Vagina (tissue), 2 donors: Measurements from ENCODE around the gene PIP5K1C. TPM values are rescaled to one million over a fixed set of nuclear protein-coding genes. Genes with fewer than 3 reads are reported as not detected.
A peak's percentile ranks its signal among the peaks of the same experiment; 100 is the strongest.

Experiments used
- DNase-seq, 2 donors: peaks; one replicate each; pipeline ENCODE4 v3.0.0-alpha.2; 2017; ENCODE audit errors: extremely low spot score in 2 of 2
- H3K27ac ChIP-seq: fragments of 200-600 bp; sonication (generic); one replicate; pipeline ENCODE4 v1.5.1; 2019
- H3K27me3 ChIP-seq: fragments of 200-600 bp; sonication (generic); one replicate; pipeline ENCODE4 v1.5.1; 2019
- H3K36me3 ChIP-seq, 2 donors: fragments of 200-600 bp; sonication (generic); one replicate each; pipeline ENCODE4 v1.5.1; 2017 to 2019
- H3K4me1 ChIP-seq: fragments of 200-600 bp; sonication (generic); one replicate; pipeline ENCODE4 v1.5.1; 2019
- H3K4me3 ChIP-seq, 2 donors: fragments of 200-600 bp; sonication (generic); 1 replicate in 1 of 2; 2 replicates in 1 of 2; pipeline ENCODE4 v1.5.1; 2016 to 2019
- H3K9me3 ChIP-seq: fragments of 200-600 bp; sonication (generic); one replicate; pipeline ENCODE4 v1.5.1; 2019
- POLR2A ChIP-seq, 2 donors: fragments of 450-650 bp; IDR thresholded peaks; one replicate each; pipeline ENCODE4 v1.6.1; 2017; ENCODE audit warnings: antibody characterized with exemption in 2 of 2, mild to moderate bottlenecking in 2 of 2, moderate library complexity in 2 of 2
- POLR2AphosphoS5 ChIP-seq, 2 donors: sonication (generic); formaldehyde crosslinking; IDR thresholded peaks; one replicate each; pipeline ENCODE4 v1.9.0; 2017; ENCODE audit warnings: antibody characterized with exemption in 2 of 2, mild to moderate bottlenecking in 2 of 2, low read depth in 1 of 2; ENCODE audit not compliant: insufficient read depth in 1 of 2
- intact Hi-C: fragments of 100-400 bp; cut with DNase I; formaldehyde crosslinking; loops from one replicate; pipeline ENCODE4 v1.15.1; 2023
- total RNA-seq: library from RNA; depleted of rRNA; stranded (reverse); fragments of >200 nt; gene quantifications from one replicate; pipeline ENCODE4 v1.2.3, GENCODE V29; 2016
- TF ChIP-seq, protein P1 (sequence below), 3 experiments: fragments of 450-650 bp in 2 of 3; fragments of 200-600 bp in 1 of 3; sonication (generic) in 1 of 3; IDR thresholded peaks; one replicate each; pipeline ENCODE4 v1.5.1; 2017 to 2019; ENCODE audit warnings: antibody characterized with exemption in 3 of 3, mild to moderate bottlenecking in 2 of 3, moderate library complexity in 2 of 3

The PIP5K1C gene
- total RNA-seq, 1 donor from 2014 or later: 24.1 TPM

DNA sequence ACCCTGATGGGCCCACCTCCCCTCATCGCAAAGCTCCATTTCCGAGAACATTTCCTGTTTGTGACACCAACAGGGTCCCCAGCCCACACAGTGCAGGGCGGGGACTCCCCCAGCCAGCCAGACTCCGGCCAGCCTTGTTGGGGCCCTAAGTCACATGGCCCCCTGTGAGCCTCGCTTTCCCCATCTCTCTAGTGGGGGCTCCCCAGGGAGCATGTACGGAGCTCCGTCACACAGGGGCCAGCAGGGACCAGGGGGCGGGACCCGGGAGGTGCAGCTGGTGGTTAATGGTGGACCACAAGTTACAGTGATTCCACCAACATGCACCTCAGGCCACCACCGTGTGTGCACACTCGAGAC is 95.3 kb downstream of the PIP5K1C start:
- H3K9me3 ChIP-seq: no peaks in the 10 kb centered on the region
- TF ChIP-seq, protein P1, sequence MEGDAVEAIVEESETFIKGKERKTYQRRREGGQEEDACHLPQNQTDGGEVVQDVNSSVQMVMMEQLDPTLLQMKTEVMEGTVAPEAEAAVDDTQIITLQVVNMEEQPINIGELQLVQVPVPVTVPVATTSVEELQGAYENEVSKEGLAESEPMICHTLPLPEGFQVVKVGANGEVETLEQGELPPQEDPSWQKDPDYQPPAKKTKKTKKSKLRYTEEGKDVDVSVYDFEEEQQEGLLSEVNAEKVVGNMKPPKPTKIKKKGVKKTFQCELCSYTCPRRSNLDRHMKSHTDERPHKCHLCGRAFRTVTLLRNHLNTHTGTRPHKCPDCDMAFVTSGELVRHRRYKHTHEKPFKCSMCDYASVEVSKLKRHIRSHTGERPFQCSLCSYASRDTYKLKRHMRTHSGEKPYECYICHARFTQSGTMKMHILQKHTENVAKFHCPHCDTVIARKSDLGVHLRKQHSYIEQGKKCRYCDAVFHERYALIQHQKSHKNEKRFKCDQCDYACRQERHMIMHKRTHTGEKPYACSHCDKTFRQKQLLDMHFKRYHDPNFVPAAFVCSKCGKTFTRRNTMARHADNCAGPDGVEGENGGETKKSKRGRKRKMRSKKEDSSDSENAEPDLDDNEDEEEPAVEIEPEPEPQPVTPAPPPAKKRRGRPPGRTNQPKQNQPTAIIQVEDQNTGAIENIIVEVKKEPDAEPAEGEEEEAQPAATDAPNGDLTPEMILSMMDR (IDR thresholded peaks at IDR 0.05): no peak
- no peak for TF ChIP-seq POLR2A (IDR thresholded peaks at IDR 0.05)
- no peak for TF ChIP-seq POLR2AphosphoS5 (IDR thresholded peaks at IDR 0.05; ENCODE audit: insufficient read depth in 1 of 2, low read depth in 1 of 2)
- H3K27ac ChIP-seq: peak overlapping the region; percentile 45
- H3K27me3 ChIP-seq: no peaks in the 10 kb centered on the region
- H3K4me1 ChIP-seq: peaks cover 55% of the 10 kb centered on the region
- intact Hi-C loops: no loop called here
- peak overlapping the region in 1 of 2 donors; percentile 6 for H3K4me3 ChIP-seq
- no peaks in the 10 kb centered on the region for H3K36me3 ChIP-seq
- no peak for DNase-seq

DNA sequence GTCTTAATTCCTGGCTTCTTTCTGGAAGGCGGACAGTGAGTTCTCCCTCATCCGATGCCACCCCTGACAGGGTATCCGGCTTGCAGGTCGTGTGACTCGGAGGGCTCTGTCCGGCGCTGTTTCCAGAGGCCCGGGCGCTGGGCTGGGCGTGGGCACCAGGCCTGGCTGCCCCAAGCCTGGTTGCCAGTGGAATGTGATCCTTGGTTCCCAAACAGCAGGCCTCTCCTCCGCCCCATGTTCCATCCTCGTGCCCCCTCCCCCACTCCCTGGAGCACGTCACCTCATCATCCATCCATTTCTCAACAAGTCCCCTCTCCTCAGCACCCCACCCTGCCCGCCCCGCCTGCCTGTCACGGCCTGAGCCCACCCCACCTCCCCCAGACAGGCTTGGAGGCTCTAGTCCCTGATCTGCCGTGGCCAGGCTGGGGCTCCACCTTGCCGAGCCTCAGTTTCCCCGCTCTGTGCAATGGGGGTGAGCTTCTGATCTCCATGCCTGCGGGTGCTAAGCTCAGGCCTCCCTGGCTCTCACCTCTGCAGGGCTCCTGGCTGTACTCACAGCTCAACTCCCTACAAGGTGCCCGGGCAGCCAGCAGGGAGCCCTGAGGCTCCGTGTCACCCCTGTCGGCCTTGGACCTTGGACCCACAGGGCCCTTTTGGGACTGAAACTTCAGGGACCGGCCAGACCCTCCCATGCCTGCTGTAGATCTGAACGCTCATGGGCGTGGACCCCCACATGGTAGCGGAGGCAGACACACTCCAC is 95.9 kb downstream of the PIP5K1C start:
- no peak for TF ChIP-seq POLR2AphosphoS5 (IDR thresholded peaks at IDR 0.05; ENCODE audit: insufficient read depth in 1 of 2, low read depth in 1 of 2)
- TF ChIP-seq, protein P1 (IDR thresholded peaks at IDR 0.05): no peak
- no peak for DNase-seq
- H3K4me3 ChIP-seq: peak overlapping the region in 1 of 2 donors; percentile 6
- H3K27me3 ChIP-seq: no peaks in the 10 kb centered on the region
- no peaks in the 10 kb centered on the region for H3K9me3 ChIP-seq
- H3K27ac ChIP-seq: peak overlapping the region; percentile 45
- H3K4me1 ChIP-seq: peaks cover 55% of the 10 kb centered on the region
- intact Hi-C loops: no loop called here
- no peaks in the 10 kb centered on the region for H3K36me3 ChIP-seq

DNA sequence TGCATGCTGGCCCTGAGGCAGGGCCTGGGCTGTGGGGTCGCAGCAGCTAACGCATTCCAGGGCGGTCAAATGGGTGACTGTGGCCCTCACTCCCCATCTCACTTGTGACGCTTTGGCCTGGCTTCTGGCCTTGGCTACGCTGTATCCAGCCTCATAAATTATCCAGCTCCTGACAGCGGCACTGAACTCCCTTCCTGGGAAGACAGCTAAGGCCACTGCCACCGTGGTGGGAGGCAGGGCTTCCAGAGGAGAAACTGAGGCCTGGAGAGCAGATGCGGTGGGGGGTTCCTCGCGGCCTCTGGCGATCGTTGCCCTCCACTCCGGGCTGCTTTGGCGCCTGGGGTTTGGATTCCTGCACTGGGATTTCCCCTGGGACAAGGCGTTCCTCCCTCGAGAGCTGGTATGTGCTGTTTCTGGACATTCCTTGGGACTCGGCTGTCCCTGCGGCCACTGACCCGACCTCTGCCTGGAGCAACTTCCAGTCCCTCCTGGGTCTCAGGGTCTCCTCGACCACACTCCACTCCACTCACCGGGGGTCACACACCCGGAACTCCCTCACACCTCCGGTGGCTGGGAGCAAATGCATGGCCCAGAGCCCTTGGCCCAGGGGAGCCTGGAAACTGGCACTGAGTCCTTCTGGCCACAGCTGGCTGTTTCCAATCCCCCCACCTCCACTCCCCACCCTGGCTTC is 97.0 kb downstream of the PIP5K1C start:
- Histone ChIP-seq H3K9me3 (no peaks in the 10 kb centered on the region), H3K27ac (peak overlapping the region; percentile 45), H3K36me3 (no peaks in the 10 kb centered on the region), H3K4me1 (peaks cover 45% of the 10 kb centered on the region), H3K27me3 (no peaks in the 10 kb centered on the region), H3K4me3 (no peak overlapping the region)
- DNase-seq: no peak
- intact Hi-C loops: no loop called here
- TF ChIP-seq POLR2AphosphoS5 (IDR thresholded peaks at IDR 0.05; ENCODE audit: insufficient read depth in 1 of 2, low read depth in 1 of 2) (peak in 1 of 2 donors; percentile 61), POLR2A (IDR thresholded peaks at IDR 0.05) (no peak)
- TF ChIP-seq, protein P1 (IDR thresholded peaks at IDR 0.05): no peak

DNA sequence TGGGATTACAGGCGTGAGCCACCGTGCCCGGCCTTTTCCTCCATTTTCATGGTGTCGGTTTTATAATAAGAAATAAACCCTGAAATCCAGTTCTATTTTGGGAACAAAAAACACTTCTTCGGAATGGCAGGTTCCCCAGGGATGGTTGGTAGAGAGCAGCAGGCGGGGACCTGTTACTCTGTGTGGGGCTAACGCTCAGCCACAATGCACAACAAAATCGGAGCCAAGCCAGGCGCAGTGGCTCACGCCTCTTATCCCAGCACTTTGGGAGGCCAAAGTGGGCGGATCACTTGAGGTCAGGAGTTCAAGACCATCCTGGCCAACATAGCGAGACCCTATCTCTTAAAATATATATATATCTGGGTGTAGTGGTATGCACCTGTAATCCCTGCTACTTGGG is 99.2 kb downstream of the PIP5K1C start:
- no peaks in the 10 kb centered on the region for H3K27me3 ChIP-seq
- peaks cover 25% of the 10 kb centered on the region for H3K4me1 ChIP-seq
- H3K36me3 ChIP-seq: no peaks in the 10 kb centered on the region
- TF ChIP-seq, protein P1 (IDR thresholded peaks at IDR 0.05): no peak
- TF ChIP-seq POLR2AphosphoS5 (IDR thresholded peaks at IDR 0.05; ENCODE audit: insufficient read depth in 1 of 2, low read depth in 1 of 2) (no peak), POLR2A (IDR thresholded peaks at IDR 0.05) (no peak)
- no peaks in the 10 kb centered on the region for H3K9me3 ChIP-seq
- H3K27ac ChIP-seq: no peak overlapping the region
- H3K4me3 ChIP-seq: no peak overlapping the region
- intact Hi-C loops: no loop called here
- no peak for DNase-seq

DNA sequence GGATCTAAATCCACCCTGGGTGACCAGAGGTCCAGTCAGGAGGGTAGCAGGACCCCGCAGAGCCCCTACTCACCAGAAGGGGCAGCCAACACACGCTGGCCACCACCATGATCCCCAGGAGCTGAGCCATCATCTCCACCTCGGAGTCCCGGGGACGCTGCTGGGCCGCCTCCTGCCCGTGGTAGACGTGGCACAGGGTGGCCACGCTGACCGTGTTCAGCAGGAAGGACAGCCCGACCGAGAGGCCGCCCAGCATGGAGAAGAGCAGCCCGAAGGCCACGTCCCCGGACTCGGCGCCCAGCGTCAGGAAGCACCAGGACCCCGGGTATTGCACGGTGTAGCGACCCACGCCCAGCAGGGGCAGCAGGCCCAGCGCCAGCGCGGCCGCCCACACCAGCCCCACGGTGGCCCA is 100.5 kb downstream of the PIP5K1C start:
- no peaks in the 10 kb centered on the region for H3K27me3 ChIP-seq
- H3K36me3 ChIP-seq: no peaks in the 10 kb centered on the region
- H3K4me1 ChIP-seq: peaks cover 15% of the 10 kb centered on the region
- H3K4me3 ChIP-seq: no peak overlapping the region
- no peak overlapping the region for H3K27ac ChIP-seq
- intact Hi-C loops: no loop called here
- no peak for DNase-seq
- no peak for TF ChIP-seq POLR2A (IDR thresholded peaks at IDR 0.05)
- no peak for TF ChIP-seq POLR2AphosphoS5 (IDR thresholded peaks at IDR 0.05; ENCODE audit: insufficient read depth in 1 of 2, low read depth in 1 of 2)
- TF ChIP-seq, protein P1 (IDR thresholded peaks at IDR 0.05): no peak
- H3K9me3 ChIP-seq: no peaks in the 10 kb centered on the region
